HG03108 (cell line): Measurements from ENCODE around the gene BORCS6.

ENCODE experiments used
- ATAC-seq: cut with Tn5 transposase; IDR thresholded peaks from one replicate; pipeline ENCODE4 v1.9.1; 2021; ENCODE audit warnings: moderate library complexity; ENCODE audit not compliant: unreplicated experiment

Gene BORCS6

GRCh38 chr17:8155996-8156245 lies 34.1 kb downstream of the BORCS6 start:
- ATAC-seq = no peak

GRCh38 chr17:8155231-8155995 lies 34.6 kb downstream of the BORCS6 start:
- ATAC-seq = no peak

GRCh38 chr17:8154608-8155155 lies 35.3 kb downstream of the BORCS6 start:
- no peak for ATAC-seq

GRCh38 chr17:8153957-8154607 lies 35.9 kb downstream of the BORCS6 start:
- ATAC-seq = no peak

GRCh38 chr17:8153525-8153956 lies 36.4 kb downstream of the BORCS6 start:
- ATAC-seq = no peak

GRCh38 chr17:8153031-8153451 lies 36.9 kb downstream of the BORCS6 start:
- ATAC-seq = no peak

- ATAC-seq = peak; percentile 23
Measured at GRCh38 chr17:8152112-8152775, 37.7 kb downstream of the BORCS6 start, which contains the start of gene PER1. TSS of gene PER1 (minus strand) at chr17:8152404. CDS start at chr17:8150706, 1,698 bp downstream.

GRCh38 chr17:8151641-8152111 lies 38.3 kb downstream of the BORCS6 start:
- no peak for ATAC-seq

GRCh38 chr17:8151120-8151640 lies 38.8 kb downstream of the BORCS6 start:
- ATAC-seq = peak; percentile 42

- ATAC-seq = no peak
Measured at GRCh38 chr17:8150194-8151119, 39.5 kb downstream of the BORCS6 start.

GRCh38 chr17:8149419-8150193 lies 40.4 kb downstream of the BORCS6 start:
- ATAC-seq = no peak

GRCh38 chr17:8148560-8148959 lies 41.4 kb downstream of the BORCS6 start:
- ATAC-seq = no peak

GRCh38 chr17:8147805-8148404 lies 42.1 kb downstream of the BORCS6 start:
- ATAC-seq = no peak

GRCh38 chr17:8147141-8147804 lies 42.7 kb downstream of the BORCS6 start:
- no peak for ATAC-seq

- no peak for ATAC-seq
Measured at GRCh38 chr17:8146381-8147140, 43.4 kb downstream of the BORCS6 start.

GRCh38 chr17:8145811-8146210 lies 44.2 kb downstream of the BORCS6 start:
- no peak for ATAC-seq

- ATAC-seq = no peak
Measured at GRCh38 chr17:8144401-8145231, 45.4 kb downstream of the BORCS6 start.
